ENCODE results near the gene TAMM41. TPM values are rescaled to one million over a fixed set of nuclear protein-coding genes. Genes with fewer than 3 reads are reported as not detected.

TAMM41 gene, protein sequence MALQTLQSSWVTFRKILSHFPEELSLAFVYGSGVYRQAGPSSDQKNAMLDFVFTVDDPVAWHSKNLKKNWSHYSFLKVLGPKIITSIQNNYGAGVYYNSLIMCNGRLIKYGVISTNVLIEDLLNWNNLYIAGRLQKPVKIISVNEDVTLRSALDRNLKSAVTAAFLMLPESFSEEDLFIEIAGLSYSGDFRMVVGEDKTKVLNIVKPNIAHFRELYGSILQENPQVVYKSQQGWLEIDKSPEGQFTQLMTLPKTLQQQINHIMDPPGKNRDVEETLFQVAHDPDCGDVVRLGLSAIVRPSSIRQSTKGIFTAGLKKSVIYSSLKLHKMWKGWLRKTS
- 8.6 and 11.5 TPM in 2 replicates for total RNA-seq

DNA sequence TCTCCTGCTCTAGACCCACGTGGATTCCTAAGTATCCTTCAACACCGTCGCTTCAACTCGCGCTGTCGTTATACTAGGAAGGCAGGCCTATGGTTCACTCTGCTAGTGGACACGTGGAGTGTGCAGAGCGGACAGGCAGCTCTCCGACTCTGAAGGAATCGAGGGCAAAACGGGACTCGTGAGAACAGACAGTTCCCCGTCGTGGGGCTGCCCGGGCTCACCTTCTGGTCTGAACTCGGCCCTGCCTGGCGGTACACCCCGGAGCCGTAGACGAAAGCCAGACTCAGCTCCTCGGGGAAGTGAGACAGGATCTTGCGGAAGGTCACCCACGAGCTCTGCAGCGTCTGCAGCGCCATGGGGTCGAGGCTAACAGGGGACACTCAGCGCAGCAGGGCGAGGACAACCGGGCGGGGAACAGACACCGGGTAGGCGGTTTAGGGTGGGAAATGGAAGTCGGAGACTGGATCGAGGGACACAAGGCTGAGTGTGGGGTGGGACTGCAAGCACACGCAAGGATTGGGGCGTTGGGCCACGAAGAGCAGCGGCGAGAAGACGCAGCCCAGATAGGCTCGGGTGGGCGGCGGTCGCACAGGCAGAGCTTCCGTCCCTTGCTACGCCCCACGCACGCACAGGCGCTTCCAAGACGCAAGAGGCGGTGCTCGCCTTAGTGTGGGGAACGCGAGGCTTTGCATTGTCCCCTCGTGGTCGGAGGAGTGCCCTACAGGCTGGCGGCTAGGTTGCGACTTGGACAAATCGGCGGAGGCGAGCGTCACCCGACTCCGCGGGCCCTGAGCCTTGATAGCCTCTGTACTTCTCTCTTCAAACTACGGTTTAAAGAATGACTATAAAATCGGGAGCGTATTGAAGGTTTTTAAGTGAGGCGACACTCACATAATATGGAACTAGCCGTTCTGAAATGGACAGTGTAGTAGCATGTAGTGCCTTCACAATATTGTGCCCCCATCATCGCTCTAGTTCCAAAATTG, at the start of gene TAMM41:
Gene TAMM41, minus strand, starts transcription at position 605 of the 986 bp plus-strand sequence. Its CDS starts 249 bp downstream, at position 356.

Small RNA genes within 50 kb of the gene (small RNA-seq; reads per million reads assigned to genes)
- gene CYCSP12, result not detected

Other genes with a start within 250 kb of the TAMM41 start
- 87.5 and 151 TPM in 2 replicates for gene VGLL4, start 203.0 kb downstream of the TAMM41 start, total RNA-seq
- 0.49 TPM in 2 replicates for gene SYN2, start 157.5 kb upstream of the TAMM41 start, total RNA-seq